Fibroblast of peridontal ligament (primary cell): ENCODE results near the gene ZNF888.
A peak's percentile ranks its signal among the peaks of the same experiment; 100 is the strongest.
"Not testable (repeated sequence)": the region's sequence is repeated elsewhere in the genome, so short reads cannot be mapped to it uniquely, and the experiment has no call there.

ENCODE experiments used
- DNase-seq: peaks from one replicate; pipeline ENCODE4 v3.0.0-alpha.2; 2010; ENCODE audit errors: extremely low read depth

The ZNF888 gene

DNA sequence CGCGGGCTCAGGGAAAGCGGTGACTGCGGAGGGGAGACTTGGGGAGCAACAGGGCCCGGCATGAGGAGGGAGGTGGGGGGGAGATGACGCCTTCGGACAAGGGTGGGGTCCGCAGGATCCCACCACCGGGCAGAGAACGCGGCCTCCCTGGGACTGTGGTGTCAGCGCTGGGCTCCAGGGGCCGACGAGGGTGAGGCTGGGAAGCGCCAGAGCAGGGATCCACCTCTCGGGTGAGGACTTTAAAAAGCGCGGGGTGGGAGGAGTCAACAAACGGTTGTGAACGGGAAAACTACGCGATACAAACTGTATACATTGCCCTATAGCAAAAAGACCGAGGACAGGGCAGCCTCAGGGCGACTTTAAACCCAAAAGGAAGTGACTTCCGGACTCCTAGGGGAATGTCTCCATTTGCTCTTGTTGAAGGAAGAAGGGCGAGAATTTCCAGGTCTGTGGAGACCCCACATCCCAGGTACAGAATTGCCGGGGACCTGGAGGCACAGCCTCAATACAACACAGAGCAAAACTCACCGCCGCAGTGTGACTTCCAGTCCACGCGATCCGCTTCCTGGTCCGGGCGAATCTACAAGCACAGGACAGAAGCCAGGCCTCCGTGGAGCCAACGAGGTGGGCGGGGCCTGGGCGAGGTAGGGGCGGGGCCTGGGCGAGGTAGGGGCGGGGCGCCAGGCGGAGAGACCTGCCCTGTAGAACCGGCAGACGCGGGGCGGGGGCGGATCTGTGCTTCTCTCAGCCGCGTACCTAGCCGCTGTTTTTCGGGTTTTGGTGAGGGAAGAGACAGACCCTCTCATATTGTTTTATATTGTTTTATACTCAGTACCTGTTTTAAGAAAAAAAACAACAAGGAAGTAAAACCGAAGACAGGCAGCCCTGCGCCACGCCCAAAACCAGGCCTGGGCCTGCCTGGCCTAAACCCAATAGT is at the start of gene ZNF888:
ZNF888 (minus strand) TSS at position 588 of the 937 bp plus-strand sequence. CDS start 5,555 bp downstream, outside the sequence.
- peak; percentile 77 for DNase-seq

DNA sequence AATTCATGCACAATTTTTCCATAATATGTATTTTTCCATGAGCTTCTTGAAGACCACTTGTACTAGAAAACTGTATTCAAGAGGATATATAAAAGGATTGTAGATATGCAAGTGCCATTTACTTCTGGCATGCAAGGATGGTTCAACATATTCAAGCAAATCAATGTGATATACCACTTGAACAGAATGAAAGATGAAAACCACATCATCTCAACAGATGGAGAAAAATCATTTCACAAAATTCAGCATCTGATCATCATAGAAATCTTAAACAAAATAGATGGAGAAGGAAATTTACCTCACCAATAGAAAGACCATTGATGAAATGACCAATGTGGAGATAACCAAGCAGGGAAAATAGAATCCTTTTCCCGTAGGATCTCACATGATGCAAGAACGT is 44.5 kb upstream of the ZNF888 start:
- no peak for DNase-seq

DNA sequence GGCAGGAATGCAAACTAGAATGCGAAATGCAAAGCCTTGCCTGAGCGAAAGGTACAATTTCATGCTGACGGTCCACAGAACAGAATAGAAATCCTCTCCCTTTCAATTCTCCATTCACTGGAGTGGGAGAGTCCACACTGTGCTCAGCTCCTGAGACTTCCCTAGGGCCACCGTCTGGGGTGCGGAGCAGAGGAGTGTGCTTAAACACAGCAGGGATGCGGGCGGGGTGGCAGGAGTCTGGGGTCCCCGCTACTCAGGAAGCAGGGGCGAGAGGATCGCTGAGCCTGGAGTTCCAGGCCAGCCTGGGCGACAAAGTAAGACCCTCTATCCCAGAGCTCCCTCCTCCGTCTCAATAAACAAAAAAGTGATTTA is 40.0 kb upstream of the ZNF888 start:
- DNase-seq, result no peak

DNA sequence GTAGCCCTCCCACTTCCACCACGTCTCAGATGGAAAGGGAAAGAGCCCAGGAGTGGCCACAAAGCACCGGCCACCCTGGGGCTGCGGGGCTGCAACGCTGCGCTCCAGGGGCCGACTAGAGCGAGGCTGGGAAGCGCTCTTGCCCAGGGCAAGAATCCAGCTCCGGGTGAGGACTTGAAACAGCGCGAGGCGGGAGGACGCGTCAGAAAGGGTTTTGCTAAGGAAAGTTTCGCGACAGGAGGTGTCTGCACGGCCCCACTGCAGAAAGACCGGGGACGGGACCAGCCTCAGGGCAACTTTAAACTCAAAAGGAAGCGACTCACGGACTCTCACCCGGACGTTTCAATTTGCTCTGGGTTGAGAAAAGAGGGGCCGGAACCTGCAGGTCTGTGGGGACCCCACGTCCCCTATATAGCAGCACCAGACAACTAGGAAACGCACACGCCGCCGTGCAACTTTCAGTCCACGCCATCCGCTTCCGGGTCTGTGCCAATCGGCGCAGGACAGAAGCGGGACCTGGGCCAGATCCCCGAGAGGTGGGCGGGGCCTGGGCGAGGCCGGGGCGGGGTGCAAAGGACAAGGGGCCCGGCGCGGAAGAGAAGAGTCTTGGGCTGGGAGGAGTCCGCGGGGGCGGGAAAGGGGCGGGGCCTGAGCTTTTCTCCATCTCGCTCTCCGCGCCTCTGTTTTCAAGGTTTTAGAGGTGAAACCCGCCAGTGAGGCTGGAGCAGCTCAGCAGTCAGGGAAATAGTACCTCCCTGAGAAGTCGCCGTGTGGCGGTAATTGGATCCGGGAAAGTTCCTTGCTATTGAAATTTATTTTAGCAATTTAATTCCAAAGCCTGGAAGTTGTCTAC is 39.4 kb upstream of the ZNF888 start, which contains the start of gene ZNF816:
ZNF816 (minus strand) TSS at position 488 of the 853 bp plus-strand sequence. CDS start 6,792 bp downstream, outside the sequence.
- DNase-seq, result peak; percentile 87

DNA sequence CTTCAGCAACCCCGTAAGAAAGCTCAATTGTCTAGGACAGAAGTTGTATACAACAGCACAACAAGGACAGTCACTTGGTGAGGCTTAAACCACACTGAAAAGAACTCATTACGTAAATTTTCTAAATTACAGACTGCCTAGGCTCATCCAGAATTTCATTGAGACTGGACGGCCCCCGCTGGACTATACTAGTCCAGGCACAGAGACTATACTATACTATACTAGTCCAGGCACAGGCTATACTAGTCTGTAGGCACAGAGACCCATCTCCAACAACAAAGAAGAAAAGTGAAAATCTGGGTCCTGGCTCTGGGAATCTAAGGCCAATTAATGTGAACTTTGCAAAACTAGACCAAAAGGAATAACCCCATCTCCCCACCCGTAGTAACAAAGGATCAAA is 38.8 kb upstream of the ZNF888 start:
- DNase-seq, result no peak

DNA sequence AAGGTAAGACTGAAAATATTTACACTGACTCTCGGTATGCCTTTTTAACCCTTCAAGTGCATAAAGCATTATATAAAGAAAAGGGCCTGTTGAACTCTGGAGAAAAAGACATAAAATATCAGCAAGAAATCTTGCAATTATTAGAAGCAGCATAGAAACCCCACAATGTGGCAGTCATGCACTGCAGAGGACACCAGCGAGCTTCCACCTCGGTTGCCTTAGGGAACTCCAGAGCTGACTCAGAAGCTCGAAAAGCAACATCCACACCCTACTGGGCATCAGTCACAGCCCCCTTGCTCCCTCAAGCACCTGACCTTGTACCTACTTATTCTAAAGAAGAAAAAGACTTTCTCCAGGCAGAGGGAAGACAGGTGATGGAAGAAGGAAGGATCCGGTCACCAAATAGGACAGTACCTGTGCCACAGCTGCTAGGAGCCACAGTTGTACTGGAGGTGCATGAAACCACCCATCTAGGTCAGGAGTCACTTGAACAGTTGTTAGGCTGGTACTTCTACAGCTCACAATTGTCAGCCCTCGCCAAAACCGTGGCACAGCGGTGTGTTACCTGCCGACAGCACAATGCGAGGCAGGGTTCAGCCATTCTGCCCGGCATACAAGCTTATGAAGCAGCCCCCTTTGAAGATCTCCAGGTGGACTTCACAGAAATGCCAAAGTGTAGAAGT is 36.5 kb upstream of the ZNF888 start:
- no peak for DNase-seq

DNA sequence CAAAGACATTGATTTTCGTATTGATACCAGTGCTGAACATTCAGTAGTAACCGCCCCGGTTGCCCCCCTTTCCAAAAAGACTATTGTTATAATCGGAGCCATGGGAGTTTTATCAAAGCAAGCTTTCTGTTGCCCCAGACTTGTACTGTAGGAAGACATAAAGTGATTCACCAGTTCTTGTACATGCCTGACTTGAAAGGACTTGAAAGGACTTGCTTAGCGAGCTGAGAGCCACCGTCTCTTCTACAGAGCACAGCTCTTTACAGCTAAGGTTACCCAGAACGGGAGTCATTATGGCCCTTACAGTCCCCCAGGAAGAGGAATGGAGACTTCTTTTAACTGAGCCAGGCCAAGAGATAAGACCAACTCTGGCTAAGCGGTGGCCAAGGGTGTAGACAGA is 34.4 kb upstream of the ZNF888 start:
- DNase-seq, result no peak

DNA sequence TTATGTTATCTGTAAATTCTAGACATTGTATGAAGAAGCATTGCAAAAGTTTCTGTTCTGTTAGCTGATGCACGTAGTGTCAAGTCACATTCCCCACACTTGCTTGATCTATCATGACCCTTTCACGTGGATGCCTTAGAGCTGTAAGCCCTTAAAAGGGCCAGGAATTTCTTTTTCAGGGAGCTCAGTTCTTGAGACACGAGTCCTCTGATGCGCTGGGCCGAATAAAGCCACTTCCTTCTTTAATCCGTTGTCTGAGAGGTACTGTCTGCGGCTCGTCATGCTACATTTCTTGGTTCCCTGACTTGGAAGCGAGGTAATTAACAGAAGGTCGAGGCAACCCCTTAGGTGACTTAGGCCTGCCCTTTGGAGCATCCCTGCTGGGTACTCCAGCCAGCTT is 33.7 kb upstream of the ZNF888 start:
- DNase-seq, result no peak

DNA sequence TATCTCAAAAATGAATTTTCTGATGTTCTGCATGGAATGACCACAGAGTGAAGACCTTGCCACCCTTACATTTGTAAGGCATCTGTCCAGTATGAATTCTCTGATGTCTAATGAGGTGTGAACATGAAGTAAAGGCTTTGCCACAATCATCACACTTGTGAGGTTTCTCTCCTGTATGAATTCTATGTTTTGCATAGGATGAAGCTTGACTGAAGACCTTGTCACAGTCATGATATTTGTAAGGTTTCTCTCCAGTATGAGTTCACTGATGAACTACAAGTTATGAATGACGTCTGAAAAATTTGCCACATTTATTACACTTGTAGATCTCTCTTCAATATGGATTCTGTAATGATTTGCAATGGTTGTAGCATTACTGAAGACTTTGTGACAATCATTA is 26.2 kb upstream of the ZNF888 start:
- no peak for DNase-seq

DNA sequence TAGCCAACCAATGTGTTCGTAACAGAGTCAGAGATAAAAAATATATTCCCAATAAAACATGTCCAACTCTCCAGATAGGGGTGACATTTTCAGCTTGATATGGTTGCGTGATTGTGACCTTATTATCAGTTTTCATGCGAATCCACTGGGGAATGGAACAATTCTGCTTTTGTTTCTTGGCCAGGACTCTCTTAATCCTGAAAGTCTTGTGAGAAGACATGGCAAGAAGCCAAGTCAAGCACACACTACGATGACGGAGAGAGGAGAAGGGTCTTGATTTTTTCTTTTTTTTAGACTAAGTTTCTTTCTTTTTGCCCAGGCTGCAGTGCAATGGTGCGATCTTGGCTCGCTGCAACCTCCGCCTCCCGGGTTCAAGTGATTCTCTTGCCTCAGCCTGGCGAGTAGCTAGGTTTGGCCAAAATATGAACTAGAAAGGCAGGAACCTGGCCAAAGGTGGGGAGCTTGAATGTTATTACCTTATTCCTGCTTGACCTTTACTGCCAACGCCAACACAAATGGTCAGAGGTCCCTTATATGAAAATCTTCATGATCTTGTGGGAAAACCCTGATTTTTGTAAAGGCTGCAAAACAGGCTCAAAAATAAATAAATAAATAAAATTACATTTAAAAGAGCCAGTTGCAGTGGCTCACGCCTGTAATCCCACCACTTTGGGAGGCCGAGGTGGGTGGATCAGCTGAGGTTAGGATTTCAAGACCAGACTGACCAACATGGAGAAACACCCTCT is 25.0 kb upstream of the ZNF888 start:
- no peak for DNase-seq

DNA sequence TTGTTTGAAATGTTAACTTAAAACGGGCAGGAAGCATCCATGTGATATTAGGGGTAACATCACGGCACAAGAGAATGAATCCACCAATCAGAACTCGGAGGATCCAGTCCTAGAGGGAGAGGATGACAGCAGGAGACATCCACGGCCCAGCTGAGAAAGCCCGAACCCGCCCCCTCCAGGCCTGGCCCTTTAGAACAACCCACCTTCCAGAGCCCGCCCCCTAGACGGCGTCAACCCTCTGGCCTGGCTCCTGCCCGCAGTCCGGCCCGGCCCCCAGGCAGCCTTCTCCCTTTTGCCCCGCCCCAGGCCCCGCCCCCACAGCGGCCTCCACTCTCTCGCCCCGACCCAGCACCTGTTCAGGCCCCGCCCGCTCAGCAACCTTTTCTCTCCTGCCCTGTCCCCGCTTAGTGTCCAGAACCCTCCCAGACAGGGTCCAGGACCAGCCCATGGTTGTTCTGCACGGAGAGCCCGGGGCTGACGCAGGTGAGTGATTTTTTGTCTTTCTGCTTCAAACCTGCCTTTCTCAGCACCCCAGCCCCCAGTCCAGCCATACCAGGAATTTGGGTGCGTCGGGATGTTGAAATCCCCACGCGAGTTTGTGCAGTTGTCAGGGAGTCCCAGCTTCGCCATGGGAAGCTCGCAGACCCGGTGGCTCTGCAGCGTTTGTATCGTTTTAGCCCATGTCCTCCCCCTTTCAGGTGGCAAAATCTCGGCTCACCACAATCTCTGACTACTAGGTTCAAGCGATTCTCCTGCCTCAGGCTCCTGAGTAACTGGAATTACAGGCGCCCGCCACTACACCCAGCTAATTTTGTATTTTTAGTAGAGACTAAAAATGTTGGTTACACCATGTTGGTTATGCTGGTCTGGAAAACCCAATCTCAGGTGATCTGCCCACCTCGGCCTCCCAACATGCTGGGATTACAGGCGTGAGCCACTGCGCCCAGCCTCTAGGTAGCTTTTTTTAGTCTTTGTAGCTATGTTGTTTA is 23.4 kb upstream of the ZNF888 start:
- DNase-seq, result no peak

DNA sequence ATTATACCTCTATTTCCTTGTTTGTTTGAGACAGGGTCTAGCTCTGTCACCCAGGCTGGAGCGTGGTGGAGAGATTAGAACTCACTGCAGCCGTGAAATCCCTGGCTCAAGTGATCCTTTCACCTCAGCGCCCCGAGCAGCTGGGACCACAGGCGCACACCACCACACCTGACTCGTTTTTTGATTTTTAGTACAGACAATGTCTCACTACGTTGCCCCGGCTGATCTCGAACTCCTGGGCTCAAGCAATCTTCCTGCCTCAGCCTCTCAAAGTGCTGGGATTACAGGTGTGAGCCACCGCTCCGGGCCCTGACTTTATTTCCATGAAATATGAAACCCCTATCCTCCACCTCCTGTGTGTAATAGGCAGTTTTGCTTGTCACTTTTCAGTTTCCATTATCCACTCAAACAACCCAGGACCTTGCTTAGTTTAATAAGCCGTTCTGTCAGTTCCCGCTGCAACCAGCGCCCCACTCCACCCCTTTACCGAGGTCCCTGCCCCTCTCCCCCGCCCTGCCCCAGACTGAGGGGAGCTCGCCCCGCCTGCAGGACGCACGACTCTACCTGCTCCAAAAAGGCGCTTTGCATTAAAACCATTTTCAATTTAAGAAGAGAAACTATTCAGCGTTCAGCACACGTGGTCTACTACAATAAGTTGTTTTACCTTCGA is 22.6 kb upstream of the ZNF888 start:
- no peak for DNase-seq

DNA sequence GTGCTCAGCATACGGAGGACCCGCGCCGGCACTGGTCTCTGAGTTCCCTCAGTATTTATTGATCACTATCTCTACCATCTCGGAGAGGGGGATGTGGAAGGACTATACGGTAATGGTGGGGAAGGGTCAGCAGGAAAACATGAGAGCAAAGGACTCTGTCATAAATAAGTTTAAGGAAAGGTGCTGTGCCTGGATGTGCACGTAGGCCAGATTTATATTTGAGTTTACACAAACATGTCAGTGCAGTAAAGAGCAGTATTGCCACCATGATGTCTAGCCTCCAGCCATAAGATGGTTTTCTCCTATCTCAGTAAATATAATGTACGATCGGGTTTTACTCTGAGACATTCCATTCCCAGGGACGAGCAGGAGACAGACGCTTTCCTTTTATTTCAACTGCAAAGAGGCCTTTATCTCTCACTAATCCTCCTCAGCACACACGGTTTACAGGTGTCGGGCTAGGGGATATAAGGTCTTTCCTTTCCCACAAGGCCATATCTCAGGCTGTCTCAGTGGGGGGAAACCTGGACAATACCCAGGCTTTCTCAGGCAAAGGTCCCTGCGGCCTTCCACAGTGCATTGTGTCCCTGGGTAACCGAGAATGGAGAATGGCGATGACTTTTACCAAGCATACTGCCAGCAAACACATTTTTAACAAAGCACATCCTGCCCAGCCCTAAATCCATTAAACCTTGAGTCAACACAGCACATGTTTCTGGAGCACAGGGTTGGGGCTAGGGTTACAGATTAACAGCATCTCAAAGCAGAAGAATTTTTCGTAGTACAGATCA is 21.7 kb upstream of the ZNF888 start:
- not testable (repeated sequence) for DNase-seq

DNA sequence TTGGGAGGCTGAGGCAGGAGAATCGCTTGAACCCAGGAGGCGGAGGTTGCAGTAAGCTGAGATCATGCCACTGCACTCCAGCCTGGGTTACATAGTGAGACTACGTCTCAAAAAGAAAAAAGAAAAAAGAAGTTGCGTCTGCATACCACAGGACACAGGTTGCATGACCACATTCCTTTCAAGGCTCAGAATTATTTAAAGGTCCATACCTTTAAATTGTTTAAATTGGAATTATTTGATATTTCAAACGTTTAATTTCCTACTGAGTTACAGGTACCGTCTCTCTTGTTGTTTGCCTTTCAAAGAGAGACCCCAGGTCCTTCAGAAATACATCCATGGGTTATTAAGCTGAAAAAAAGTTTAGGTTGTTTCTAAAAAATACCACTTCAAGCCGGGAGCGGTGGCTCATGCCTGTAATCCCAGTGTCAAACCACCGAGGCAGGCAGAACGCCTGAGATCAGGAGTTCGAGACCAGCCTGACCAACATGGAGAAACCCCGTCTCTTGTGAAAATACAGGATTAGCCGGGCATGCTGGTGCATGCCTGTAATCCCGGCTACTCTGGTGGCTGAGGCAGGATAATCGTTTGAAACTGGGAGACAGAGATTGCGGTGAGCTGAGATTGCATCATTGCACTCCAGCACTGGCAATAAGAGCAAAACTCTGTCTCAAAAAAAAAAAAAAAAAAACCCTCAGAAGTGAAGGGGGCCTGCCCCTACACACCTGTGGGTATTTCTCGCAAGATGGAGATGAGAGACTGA is 20.8 kb upstream of the ZNF888 start:
- no peak for DNase-seq

DNA sequence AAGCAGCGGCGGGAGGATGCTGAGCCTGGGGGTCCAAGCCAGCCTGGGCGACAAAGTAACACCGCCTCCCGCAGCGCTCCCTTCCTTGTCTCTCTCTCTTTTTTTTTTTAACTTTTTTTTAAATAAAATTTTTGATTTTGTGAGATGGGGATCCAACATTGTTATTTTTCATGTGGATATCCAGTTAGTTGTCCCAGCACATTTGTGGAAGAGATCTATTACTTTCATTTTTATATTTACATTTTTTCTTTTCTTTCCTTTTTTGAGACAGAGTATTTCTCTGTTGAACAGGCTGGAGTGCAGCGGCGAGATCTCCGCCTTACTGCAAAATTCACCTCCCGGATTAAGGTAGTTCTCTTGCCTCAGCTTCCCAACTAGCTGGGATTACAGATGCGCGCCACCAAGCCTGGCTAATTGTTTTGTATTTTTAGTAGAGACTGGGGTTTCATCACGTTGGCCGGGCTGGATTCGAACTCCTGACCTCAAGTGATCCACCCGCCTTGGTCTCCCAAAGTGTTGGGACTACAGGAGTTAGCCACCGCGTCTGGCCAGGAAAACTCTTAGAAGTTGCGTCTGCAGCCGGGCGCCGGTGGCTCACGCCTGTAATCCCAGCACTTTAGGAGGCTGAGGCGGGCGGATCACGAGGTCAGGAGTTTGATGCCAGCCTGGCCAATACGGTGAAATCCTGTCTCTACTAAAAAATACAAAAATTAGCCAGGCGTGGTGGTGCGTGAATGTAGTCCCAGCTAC is 20.1 kb upstream of the ZNF888 start:
- no peak for DNase-seq

DNA sequence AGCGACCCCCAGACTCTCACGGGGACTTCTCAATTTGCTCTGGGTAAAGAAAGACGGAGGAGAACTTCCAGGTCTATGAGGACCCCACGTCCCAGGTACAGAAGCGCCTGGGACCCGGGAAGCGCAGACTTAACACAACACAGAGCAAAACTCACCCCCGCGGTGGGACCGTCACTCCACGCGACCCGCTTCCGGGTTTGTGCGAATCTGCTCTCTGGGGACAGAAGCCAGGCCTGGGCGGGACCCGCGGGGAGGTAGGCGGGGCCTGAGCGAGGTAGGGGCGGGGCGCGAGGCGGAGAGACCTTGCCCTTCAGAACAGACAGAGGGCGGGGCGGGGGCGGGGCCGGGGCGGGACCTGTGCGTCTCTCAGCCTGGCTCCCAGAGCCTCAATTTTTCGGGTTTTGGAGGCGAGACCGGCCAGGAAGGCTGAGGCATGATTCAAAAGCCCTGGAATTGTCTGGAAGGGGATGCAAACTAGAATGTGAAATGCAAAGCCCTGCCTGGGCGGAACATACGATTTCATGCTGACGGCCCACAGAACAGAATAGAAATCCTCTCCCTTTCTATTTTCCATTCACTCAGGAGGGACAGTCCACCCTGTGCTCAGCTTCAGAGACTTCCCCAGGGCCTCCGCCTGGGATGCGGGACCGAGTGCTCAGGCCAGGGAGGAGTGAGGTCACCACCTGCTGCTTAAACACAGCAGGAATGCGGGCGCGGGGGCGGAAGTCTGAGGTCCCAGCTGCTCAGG is 19.3 kb upstream of the ZNF888 start:
- peak; percentile 59 for DNase-seq
